HepG2 (cell line): ENCODE data around the gene ITGB8. TPM values are rescaled to one million over a fixed set of nuclear protein-coding genes. Genes with fewer than 3 reads are reported as not detected.

ENCODE experiments used
- ATAC-seq: fragments of 200-7000 bp; cut with Tn5 transposase; 3 replicates; pipeline ENCODE4 v1.9.1; 2020; ENCODE audit warnings: mild to moderate bottlenecking, moderate library complexity
- BruUV-seq: library from RNA; stranded (reverse); fragments of 400-500 nt; replicated peaks from 2 replicates; lab custom pipeline; 2021; lab: Mats Ljungman, UMichigan
- CTCF ChIA-PET: fragments of 300-600 bp; formaldehyde crosslinking; extraction: SDS; loops from one replicate; lab custom pipeline; 2021; ENCODE audit warnings: low total read pairs, inconsistent platforms, low intra/inter-chr PET ratio; lab: Yijun Ruan, JAX
- POLR2A ChIA-PET: fragments of 350-600 bp; sonication (Branson Sonifier 250); formaldehyde crosslinking; loops from one replicate; lab custom pipeline; 2020; ENCODE audit warnings: antibody characterized with exemption, inconsistent platforms; lab: Yijun Ruan, JAX
- DNase-seq: peaks from one replicate; pipeline ENCODE4 v3.0.0-alpha.2; 2015; ENCODE audit warnings: low spot score
- FAIRE-seq: peaks from 3 replicates; lab custom pipeline; 2011; peaks lifted over from hg19 to GRCh38; lab: Jason Lieb, UNC
- H2AFZ ChIP-seq: one replicate; pipeline ENCODE4 v1.6.1; 2011; ENCODE audit warnings: low read length, inconsistent platforms
- H3K27ac ChIP-seq: fragments of 300-600 bp; 3 replicates; pipeline ENCODE4 v1.8.0; 2011; ENCODE audit warnings: mixed run types, mild to moderate bottlenecking, mixed read lengths, low read length, inconsistent platforms; ENCODE audit not compliant: insufficient read depth; ENCODE audit errors: extremely low read length
- H3K27me3 ChIP-seq, 2 experiments: fragments of 200-600 bp in 1 of 2; 2 replicates in 1 of 2; 3 replicates in 1 of 2; pipeline versions ENCODE4 v1.6.0 to v1.8.0; 2011; ENCODE audit warnings: low read length in 2 of 2, mild to moderate bottlenecking in 2 of 2, moderate library complexity in 2 of 2, inconsistent platforms in 1 of 2; ENCODE audit not compliant: insufficient read depth in 2 of 2, control insufficient read depth in 1 of 2
- H3K36me3 ChIP-seq, 2 experiments: fragments of 200-600 bp in 1 of 2; replicated peaks in 1 of 2; 2 replicates in 1 of 2; 3 replicates in 1 of 2; pipeline versions ENCODE4 v1.5.1 to v1.8.0; 2011; ENCODE audit warnings: low read length in 2 of 2, inconsistent platforms in 1 of 2; ENCODE audit not compliant: insufficient read depth in 2 of 2, control insufficient read depth in 1 of 2
- H3K4me1 ChIP-seq: 2 replicates; pipeline ENCODE4 v1.5.1; 2012; ENCODE audit warnings: low read length, inconsistent platforms; ENCODE audit not compliant: insufficient read depth
- H3K4me2 ChIP-seq: 2 replicates; pipeline ENCODE4 v1.6.0; 2011; ENCODE audit warnings: low read depth, low read length, inconsistent platforms
- H3K4me3 ChIP-seq, 3 experiments: fragments of 200-600 bp in 1 of 3; sonication (generic), shearing (Covaris generic) in 1 of 3; replicated peaks in 1 of 3; 2 replicates each; pipeline ENCODE4 v1.5.1; 2011 to 2016; ENCODE audit warnings: low read length in 3 of 3, inconsistent platforms in 2 of 3, low read depth in 2 of 3, mild to moderate bottlenecking in 2 of 3, control low read depth in 1 of 3, mixed read lengths in 1 of 3; ENCODE audit not compliant: insufficient read depth in 1 of 3
- H3K79me2 ChIP-seq: one replicate; pipeline ENCODE4 v1.6.1; 2011; ENCODE audit warnings: low read length, inconsistent platforms; ENCODE audit not compliant: insufficient read depth
- H3K9ac ChIP-seq: 2 replicates; pipeline ENCODE4 v1.6.0; 2011; ENCODE audit warnings: mild to moderate bottlenecking, low read depth, low read length, inconsistent platforms; ENCODE audit not compliant: insufficient read depth
- H3K9me3 ChIP-seq: 2 replicates; pipeline ENCODE4 v1.5.1; 2012; ENCODE audit warnings: mild to moderate bottlenecking, low read length
- H4K20me1 ChIP-seq: 2 replicates; pipeline ENCODE4 v1.6.0; 2011; ENCODE audit warnings: inconsistent platforms, mild to moderate bottlenecking, low read length, moderate library complexity; ENCODE audit not compliant: insufficient read depth
- ADNP ChIP-seq: sonication (generic); formaldehyde crosslinking; IDR thresholded peaks from 2 replicates; pipeline ENCODE4 v1.4.0; 2020; ENCODE audit warnings: missing genetic modification reagents
- ATM ChIP-seq: fragments of 450-650 bp; IDR thresholded peaks from 2 replicates; pipeline ENCODE4 v1.7.1; 2017; ENCODE audit warnings: mild to moderate bottlenecking, borderline replicate concordance
- CBX5 ChIP-seq: sonication (generic); formaldehyde crosslinking; IDR thresholded peaks from 2 replicates; pipeline ENCODE4 v1.4.0; 2020; ENCODE audit warnings: missing genetic modification reagents, borderline replicate concordance
- CREM ChIP-seq, 2 experiments: sonication (generic) in 1 of 2; formaldehyde crosslinking in 1 of 2; IDR thresholded peaks; 2 replicates each; pipeline versions ENCODE4 v1.4.0 to v1.6.1; 2016 to 2020; ENCODE audit warnings: antibody characterized with exemption in 1 of 2, mild to moderate bottlenecking in 1 of 2, missing genetic modification reagents in 1 of 2
- DR1 ChIP-seq: sonication (generic); formaldehyde crosslinking; IDR thresholded peaks from 2 replicates; pipeline ENCODE4 v1.8.0; 2021; ENCODE audit warnings: mild to moderate bottlenecking, missing genetic modification reagents, inconsistent platforms
- DRAP1 ChIP-seq: IDR thresholded peaks from 2 replicates; pipeline ENCODE4 v1.6.1; 2016; ENCODE audit warnings: missing genetic modification reagents, missing compliant biosample characterization
- FOXJ3 ChIP-seq: sonication (generic); formaldehyde crosslinking; IDR thresholded peaks from 2 replicates; pipeline ENCODE4 v1.4.0; 2020; ENCODE audit warnings: missing genetic modification reagents, mild to moderate bottlenecking, borderline replicate concordance
- MXI1 ChIP-seq: IDR thresholded peaks from 3 replicates; pipeline ENCODE4 v1.6.1; 2012; ENCODE audit warnings: low read depth, low read length, inconsistent platforms, borderline replicate concordance
- MZF1 ChIP-seq: sonication (generic); formaldehyde crosslinking; IDR thresholded peaks from 2 replicates; pipeline ENCODE4 v1.8.1; 2023; ENCODE audit warnings: mild to moderate bottlenecking, missing genetic modification reagents, borderline replicate concordance
- SMAD3 ChIP-seq: sonication (generic); formaldehyde crosslinking; IDR thresholded peaks from 2 replicates; pipeline ENCODE4 v1.4.0; 2020; ENCODE audit warnings: missing genetic modification reagents
- SOX5 ChIP-seq: IDR thresholded peaks from 2 replicates; pipeline ENCODE4 v1.6.1; 2016; ENCODE audit warnings: borderline replicate concordance
- USF2 ChIP-seq, 2 experiments: sonication (generic) in 1 of 2; formaldehyde crosslinking in 1 of 2; IDR thresholded peaks; 2 replicates each; pipeline versions ENCODE4 v1.5.1 to v1.6.1; 2011 to 2020; ENCODE audit warnings: borderline replicate concordance in 1 of 2, low read depth in 1 of 2, low read length in 1 of 2, mild to moderate bottlenecking in 1 of 2, missing genetic modification reagents in 1 of 2, moderate library complexity in 1 of 2
- YY1 ChIP-seq: IDR thresholded peaks from 2 replicates; pipeline ENCODE4 v1.6.1; 2011; ENCODE audit warnings: low read length, low read depth, moderate library complexity, mild to moderate bottlenecking; ENCODE audit not compliant: insufficient read depth, insufficient replicate concordance
- ZNF414 ChIP-seq: sonication (generic); formaldehyde crosslinking; IDR thresholded peaks from 2 replicates; pipeline ENCODE4 v1.5.0; 2020; ENCODE audit warnings: missing genetic modification reagents
- ZNF567 ChIP-seq: sonication (generic); formaldehyde crosslinking; IDR thresholded peaks from 2 replicates; pipeline ENCODE4 v1.8.1; 2023; ENCODE audit warnings: mild to moderate bottlenecking, missing genetic modification reagents, borderline replicate concordance
- ZNF598 ChIP-seq: sonication (generic); formaldehyde crosslinking; IDR thresholded peaks from 2 replicates; pipeline ENCODE4 v1.5.1; 2020; ENCODE audit warnings: mild to moderate bottlenecking, missing genetic modification reagents, borderline replicate concordance
- ZNF776 ChIP-seq: sonication (generic); formaldehyde crosslinking; IDR thresholded peaks from 2 replicates; pipeline ENCODE4 v1.4.0; 2020; ENCODE audit warnings: mild to moderate bottlenecking, missing genetic modification reagents
- WGBS: methylation state at CpG from one replicate; pipeline ENCODE4 v1.1.6; 2017; ENCODE audit warnings: low lambda C conversion rate; 5-methylcytosine and 5-hydroxymethylcytosine counted together
- in situ Hi-C: cut with HindIII; loops from 2 replicates; pipeline ENCODE4 v1.10.0; 2017; ENCODE audit warnings: low pct_unique_long_range_greater_than_20kb; ENCODE audit not compliant: extremely low pct_ligation_motif_present
- intact Hi-C: fragments of 100-400 bp; cut with micrococcal nuclease; formaldehyde crosslinking; loops from one replicate; pipeline ENCODE4 v1.10.0; 2022; ENCODE audit not compliant: unreplicated experiment
- polyA plus RNA-seq, 8 experiments: library from polyadenylated mRNA; depleted of rRNA in 3 of 8; stranded (reverse) in 7 of 8; unstranded in 1 of 8; fragments of >200 nt; fragmentation: Illumina TruSeq in 4 of 8; extraction: Trizol in 4 of 8; gene quantifications; 2 replicates each; pipeline versions ENCODE4 v1.2.1 to v1.2.3, GENCODE V29; 2011 to 2016; ENCODE audit warnings: low read depth in 4 of 8, missing spikeins in 1 of 8, mixed read lengths in 1 of 8; ENCODE audit not compliant: insufficient read depth in 1 of 8
- total RNA-seq, 5 experiments: library from RNA; depleted of rRNA; stranded (reverse); fragments of >200 nt; fragmentation: Illumina TruSeq; extraction: Trizol; gene quantifications; 2 replicates each; pipeline ENCODE4 v1.2.3, GENCODE V29; 2016; ENCODE audit warnings: low read depth in 1 of 5

The ITGB8 gene
- total and polyA plus RNA-seq, 2 of the 13 experiments (the other 11 are each of a cell fraction or from before 2014, with no cell fraction given): 0.01 TPM; not detected in 1

GRCh38 chr7:20298486-20298901 is 32.2 kb upstream of the ITGB8 start (continued):
- no peak for TF ChIP-seq CBX5 (CRISPR knock-in tag)
- no peak for TF ChIP-seq USF2 (IDR thresholded peaks at IDR 0.05; ENCODE audit: low read depth, low read length)
- TF ChIP-seq USF2 (CRISPR knock-in tag; IDR thresholded peaks at IDR 0.05; ENCODE audit: borderline replicate concordance): no peak
- TF ChIP-seq ZNF414 (CRISPR knock-in tag): no peak
- no peak for TF ChIP-seq DR1 (CRISPR knock-in tag)
- no peak for TF ChIP-seq ZNF567 (CRISPR knock-in tag)
- TF ChIP-seq ZNF598 (CRISPR knock-in tag): no peak
- no peak for TF ChIP-seq MZF1 (CRISPR knock-in tag)
- TF ChIP-seq SMAD3 (CRISPR knock-in tag): no peak
- TF ChIP-seq SOX5 (CRISPR knock-in tag): no peak
- no peak for TF ChIP-seq ADNP (CRISPR knock-in tag)

- Histone ChIP-seq H3K4me3 (no peak overlapping the region), H3K9ac (no peak overlapping the region), H3K36me3 (no peaks in the 10 kb centered on the region), H4K20me1 (no peaks in the 10 kb centered on the region), H3K9me3 (no peaks in the 10 kb centered on the region), H3K4me2 (no peak overlapping the region), H3K27ac (no peak overlapping the region), H3K27me3 (no peaks in the 10 kb centered on the region), H3K4me1 (peaks cover 5% of the 10 kb centered on the region), H2AFZ (no peak overlapping the region), H3K79me2 (no peaks in the 10 kb centered on the region)
- DNase-seq (no peak), ATAC-seq (no peak), FAIRE-seq (no peak)
- in situ Hi-C loops (no loop called here), intact Hi-C loops (no loop called here)
- TF ChIP-seq CREM (IDR thresholded peaks at IDR 0.05) (no peak), CREM (CRISPR knock-in tag; IDR thresholded peaks at IDR 0.05) (no peak), ADNP (CRISPR knock-in tag) (no peak), MXI1 (no peak), ZNF567 (CRISPR knock-in tag) (no peak), ATM (no peak), DRAP1 (no peak), FOXJ3 (CRISPR knock-in tag) (no peak), YY1 (no peak), ZNF776 (no peak)
- POLR2A ChIA-PET: no interaction called here
- no TSS peak for BruUV-seq
- WGBS: 47% methylated on average over 1 of the region's 1 CpG
- CTCF ChIA-PET: no interaction called here
Measured at GRCh38 chr7:20299145-20299544, 31.6 kb upstream of the ITGB8 start.
